Measurements from ENCODE around the gene NOP56.

GRCh38 chr20:2654831-2655230 lies 2.4 kb downstream of the NOP56 start:
- TF ChIP-seq POLR2AphosphoS5 (IDR thresholded peaks at IDR 0.05; ENCODE audit: low read depth, low read length) = no peak; the same call in 1 of the 2 replicates
- no peak for TF ChIP-seq POLR2A (IDR thresholded peaks at IDR 0.05; ENCODE audit: low read depth, low read length)
- no peak for TF ChIP-seq TAF1 (IDR thresholded peaks at IDR 0.05; ENCODE audit: low read depth, low read length)
- TF ChIP-seq PAX5 (IDR thresholded peaks at IDR 0.05; ENCODE audit: insufficient read depth, low read length, severe bottlenecking) = no peak
- no peak for TF ChIP-seq SPI1 (IDR thresholded peaks at IDR 0.05; ENCODE audit: low read depth, low read length)
- no peak for TF ChIP-seq POU2F2 (IDR thresholded peaks at IDR 0.05; ENCODE audit: low read depth, low read length)

All from GM12891 (cell line).